Activated CD4-positive, alpha-beta T cell treated with anti-CD3 and anti-CD28 coated beads for 36 hours (primary cell): ENCODE results near the gene PIGQ. TPM values are rescaled to one million over a fixed set of nuclear protein-coding genes. Genes with fewer than 3 reads are reported as not detected.

Source experiments
- ATAC-seq: fragments of 200-7000 bp; cut with Tn5 transposase; one replicate; pipeline ENCODE4 v1.10.0; 2021; ENCODE audit warnings: mild to moderate bottlenecking, moderate library complexity
- CTCF ChIA-PET: fragments of 350-600 bp; sonication (Branson Sonifier 250); formaldehyde crosslinking; loops from one replicate; lab custom pipeline; 2021; ENCODE audit warnings: antibody characterized with exemption; lab: Charles Lee
- POLR2A ChIA-PET: fragments of 350-600 bp; sonication (Branson Sonifier 250); formaldehyde crosslinking; loops from one replicate; lab custom pipeline; 2021; ENCODE audit warnings: antibody characterized with exemption, inconsistent platforms; lab: Charles Lee
- DNase-seq: peaks from one replicate; pipeline ENCODE4 v3.0.0-alpha.2; 2020
- H3K27ac Mint-ChIP-seq: one replicate; pipeline ENCODE4 v1.8.0; 2021; ENCODE audit warnings: mixed read lengths
- H3K27me3 Mint-ChIP-seq: one replicate; pipeline ENCODE4 v1.8.0; 2021; ENCODE audit warnings: mixed read lengths
- H3K36me3 Mint-ChIP-seq: one replicate; pipeline ENCODE4 v1.8.0; 2021; ENCODE audit warnings: low read depth, mixed read lengths
- H3K4me1 Mint-ChIP-seq: one replicate; pipeline ENCODE4 v1.8.0; 2021; ENCODE audit warnings: mixed read lengths
- H3K4me3 Mint-ChIP-seq: one replicate; pipeline ENCODE4 v1.8.0; 2021; ENCODE audit warnings: mild to moderate bottlenecking, moderate library complexity, mixed read lengths
- H3K9me3 Mint-ChIP-seq: one replicate; pipeline ENCODE4 v1.8.0; 2021; ENCODE audit warnings: low read depth, mixed read lengths
- intact Hi-C, 2 experiments: fragments of 100-400 bp; cut with DNase I in 1 of 2; cut with micrococcal nuclease in 1 of 2; formaldehyde crosslinking; loops; one replicate each; pipeline versions ENCODE4 v1.14.2 to v1.15.1; 2022 to 2024; cut with DNase I, micrococcal nuclease
- total RNA-seq, 2 experiments: library from RNA; stranded (reverse); gene quantifications; one replicate each; pipeline ENCODE4 v1.2.3, GENCODE V29; 2021

The PIGQ gene
- total RNA-seq, 2 experiments from 2014 or later: 24.2 to 24.7 TPM

DNA sequence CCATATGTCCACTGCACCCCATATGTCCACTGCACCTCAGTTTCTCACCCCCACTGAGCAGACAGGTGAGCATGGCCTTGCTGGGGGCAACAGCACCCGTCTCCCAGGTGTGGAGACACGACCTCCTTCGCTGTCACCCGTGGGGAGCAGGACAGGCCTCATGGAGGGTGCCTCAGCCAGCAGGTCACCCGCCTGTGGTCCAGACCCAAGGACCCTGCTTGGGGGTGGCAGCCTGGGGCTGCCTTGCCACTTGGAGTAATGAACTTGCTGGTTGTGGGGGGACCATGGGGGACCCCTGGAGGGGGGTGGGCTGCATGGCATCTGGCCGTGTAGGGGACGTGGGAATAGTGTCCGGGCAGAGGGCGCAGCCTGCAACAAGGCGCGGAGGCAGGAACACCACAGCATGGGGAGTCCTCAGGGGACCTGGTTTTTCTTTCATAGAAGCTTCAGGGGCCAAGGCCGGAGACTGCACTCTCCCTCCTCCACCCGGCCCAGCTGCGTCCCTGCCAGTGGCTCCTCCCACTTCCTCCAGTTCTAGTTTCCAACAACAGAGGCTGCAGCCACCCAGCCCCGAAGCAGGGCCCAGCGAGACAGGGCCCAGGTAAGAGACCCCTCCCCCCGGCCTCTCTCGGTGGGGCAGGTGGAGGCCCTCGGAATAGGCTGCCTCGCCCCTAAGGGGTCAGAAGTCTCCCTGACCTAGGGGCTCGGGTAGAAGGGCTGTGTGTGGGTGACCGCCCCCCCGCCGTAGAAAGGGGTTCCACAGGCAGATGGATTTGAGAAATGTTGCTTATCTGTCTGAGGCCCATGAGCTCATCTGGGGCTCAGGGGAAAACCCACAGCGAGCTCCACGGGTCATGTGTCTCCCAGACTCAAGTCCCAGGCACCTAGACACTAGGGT is 3.0 kb upstream of the PIGQ start, which contains the start of gene NHLRC4:
NHLRC4 (plus strand) TSS at position 531 of the 898 bp plus-strand sequence. CDS start 1,043 bp downstream, outside the sequence.
- ATAC-seq (peak; percentile 69), DNase-seq (peak; percentile 76)
- H3K36me3 Mint-ChIP-seq: no peaks in the 10 kb centered on the region
- H3K4me1 Mint-ChIP-seq: peaks cover 25% of the 10 kb centered on the region
- ChIA-PET POLR2A (interaction anchor here (0.8 kb wide), 1 partner anchor 69 kb away, joined by 6 read pairs; no protein-coding TSS in a partner anchor), CTCF (interaction anchor here (0.6 kb wide), 1 partner anchor 14 kb away, joined by 3 read pairs; no protein-coding TSS in a partner anchor)
- H3K27me3 Mint-ChIP-seq: peaks cover 3% of the 10 kb centered on the region
- H3K9me3 Mint-ChIP-seq: no peaks in the 10 kb centered on the region
- peak within 1 kb of the TSS; percentile 72 for H3K27ac Mint-ChIP-seq
- peak within 1 kb of the TSS; percentile 32 for H3K4me3 Mint-ChIP-seq
- intact Hi-C loops: no loop called here

- peak overlapping the region; percentile 32 for H3K4me3 Mint-ChIP-seq
- peak overlapping the region; percentile 72 for H3K27ac Mint-ChIP-seq
- peaks cover 26% of the 10 kb centered on the region for H3K4me1 Mint-ChIP-seq
- POLR2A ChIA-PET: no interaction called here
- H3K27me3 Mint-ChIP-seq: no peaks in the 10 kb centered on the region
- intact Hi-C loops: no loop called here
- H3K36me3 Mint-ChIP-seq: no peaks in the 10 kb centered on the region
- no peaks in the 10 kb centered on the region for H3K9me3 Mint-ChIP-seq
- CTCF ChIA-PET: interaction anchor here (0.6 kb wide), 1 partner anchor 13 kb away, joined by 3 read pairs; no protein-coding TSS in a partner anchor
- DNase-seq (no peak), ATAC-seq (no peak)
Observed at GRCh38 chr16:567373-568256, 2.2 kb upstream of the PIGQ start.

GRCh38 chr16:568401-569258 is 1.1 kb upstream of the PIGQ start:
- CTCF ChIA-PET: no interaction called here
- Mint-ChIP-seq H3K27me3 (no peaks in the 10 kb centered on the region), H3K36me3 (no peaks in the 10 kb centered on the region), H3K4me1 (peaks cover 26% of the 10 kb centered on the region), H3K4me3 (peak overlapping the region; percentile 78), H3K9me3 (no peaks in the 10 kb centered on the region), H3K27ac (peak overlapping the region; percentile 92)
- POLR2A ChIA-PET: no interaction called here
- no peak for ATAC-seq
- intact Hi-C loops: loop anchor here in 1 of 2 experiments (1.0 kb wide), 5 partner anchors 21 to 166 kb away; partner anchors contain the start of genes CAPN15, METTL26 and WDR90
- DNase-seq: no peak

GRCh38 chr16:572865-573650 is 3.3 kb downstream of the PIGQ start:
- intact Hi-C loops: no loop called here
- ATAC-seq (no peak), DNase-seq (no peak)
- Mint-ChIP-seq H3K36me3 (no peaks in the 10 kb centered on the region), H3K4me1 (peaks cover 17% of the 10 kb centered on the region), H3K9me3 (no peaks in the 10 kb centered on the region), H3K4me3 (no peak overlapping the region), H3K27ac (no peak overlapping the region), H3K27me3 (no peaks in the 10 kb centered on the region)
- CTCF ChIA-PET: no interaction called here
- POLR2A ChIA-PET: no interaction called here

DNA sequence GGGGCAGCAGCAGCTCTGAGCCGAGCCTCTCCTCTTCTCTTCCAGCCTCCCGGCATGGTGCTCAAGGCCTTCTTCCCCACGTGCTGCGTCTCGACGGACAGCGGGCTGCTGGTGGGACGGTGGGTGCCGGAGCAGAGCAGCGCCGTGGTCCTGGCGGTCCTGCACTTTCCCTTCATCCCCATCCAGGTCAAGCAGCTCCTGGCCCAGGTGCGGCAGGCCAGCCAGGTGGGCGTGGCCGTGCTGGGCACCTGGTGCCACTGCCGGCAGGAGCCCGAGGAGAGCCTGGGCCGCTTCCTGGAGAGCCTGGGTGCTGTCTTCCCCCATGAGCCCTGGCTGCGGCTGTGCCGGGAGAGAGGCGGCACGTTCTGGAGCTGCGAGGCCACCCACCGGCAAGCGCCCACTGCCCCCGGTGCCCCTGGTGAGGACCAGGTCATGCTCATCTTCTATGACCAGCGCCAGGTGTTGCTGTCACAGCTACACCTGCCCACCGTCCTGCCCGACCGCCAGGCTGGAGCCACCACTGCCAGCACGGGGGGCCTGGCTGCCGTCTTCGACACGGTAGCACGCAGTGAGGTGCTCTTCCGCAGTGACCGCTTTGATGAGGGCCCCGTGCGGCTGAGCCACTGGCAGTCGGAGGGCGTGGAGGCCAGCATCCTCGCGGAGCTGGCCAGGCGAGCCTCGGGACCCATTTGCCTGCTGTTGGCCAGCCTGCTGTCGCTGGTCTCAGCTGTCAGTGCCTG is 4.4 kb downstream of the PIGQ start:
- H3K4me3 Mint-ChIP-seq: no peak overlapping the region
- intact Hi-C loops: no loop called here
- H3K4me1 Mint-ChIP-seq: peaks cover 13% of the 10 kb centered on the region
- H3K27me3 Mint-ChIP-seq: no peaks in the 10 kb centered on the region
- POLR2A ChIA-PET: no interaction called here
- ATAC-seq (no peak), DNase-seq (no peak)
- CTCF ChIA-PET: interaction anchor here (0.6 kb wide), 1 partner anchor 125 kb away, joined by 4 read pairs; no protein-coding TSS in a partner anchor
- H3K36me3 Mint-ChIP-seq: no peaks in the 10 kb centered on the region
- no peak overlapping the region for H3K27ac Mint-ChIP-seq
- no peaks in the 10 kb centered on the region for H3K9me3 Mint-ChIP-seq

- H3K4me3 Mint-ChIP-seq: no peak overlapping the region
- H3K4me1 Mint-ChIP-seq: peaks cover 10% of the 10 kb centered on the region
- intact Hi-C loops: no loop called here
- H3K36me3 Mint-ChIP-seq: no peaks in the 10 kb centered on the region
- DNase-seq (no peak), ATAC-seq (no peak)
- CTCF ChIA-PET: no interaction called here
- H3K27ac Mint-ChIP-seq: no peak overlapping the region
- POLR2A ChIA-PET: no interaction called here
- no peaks in the 10 kb centered on the region for H3K9me3 Mint-ChIP-seq
- H3K27me3 Mint-ChIP-seq: no peaks in the 10 kb centered on the region
Observed at GRCh38 chr16:575354-576196, 5.8 kb downstream of the PIGQ start.

DNA sequence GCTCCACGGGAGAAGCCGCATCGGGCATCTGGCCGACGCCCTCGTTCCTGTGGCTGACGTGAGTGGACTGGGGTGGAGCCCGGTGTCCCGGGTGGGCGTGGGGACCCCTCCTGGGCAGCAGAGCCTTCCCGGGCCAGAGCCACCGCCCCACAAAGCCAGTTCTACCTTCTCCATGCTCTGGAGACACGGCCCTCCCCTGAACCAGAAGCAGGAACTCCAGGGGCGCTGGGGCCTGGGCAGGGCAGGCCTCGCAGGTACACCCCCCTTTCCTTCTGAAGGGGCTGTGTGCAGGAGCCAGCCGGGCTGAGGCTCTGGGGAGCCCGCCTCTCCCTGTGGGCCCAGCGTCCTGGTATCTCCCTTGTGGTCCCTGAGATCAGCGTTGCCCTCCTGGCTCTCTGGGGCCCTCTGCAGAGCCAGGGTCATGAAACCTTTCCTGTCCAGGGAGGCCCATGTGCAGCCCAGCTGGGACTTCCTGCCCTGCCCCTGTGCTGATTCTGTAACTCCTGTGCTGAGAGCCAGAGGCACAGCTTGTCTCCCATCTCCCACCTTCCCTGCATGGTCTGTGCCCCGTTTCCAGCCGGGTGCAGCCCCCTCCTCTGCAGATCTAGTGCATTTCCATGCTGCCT is 6.5 kb downstream of the PIGQ start:
- H3K4me3 Mint-ChIP-seq: no peak overlapping the region
- intact Hi-C loops: no loop called here
- ChIA-PET POLR2A (no interaction called here), CTCF (interaction anchor here (0.6 to 0.7 kb wide), 2 partner anchors 33 to 248 kb away, joined by 3 to 4 read pairs; no protein-coding TSS in a partner anchor)
- H3K9me3 Mint-ChIP-seq: no peaks in the 10 kb centered on the region
- no peaks in the 10 kb centered on the region for H3K36me3 Mint-ChIP-seq
- peaks cover 4% of the 10 kb centered on the region for H3K4me1 Mint-ChIP-seq
- DNase-seq (no peak), ATAC-seq (no peak)
- no peaks in the 10 kb centered on the region for H3K27me3 Mint-ChIP-seq
- no peak overlapping the region for H3K27ac Mint-ChIP-seq

- POLR2A ChIA-PET: no interaction called here
- DNase-seq (no peak), ATAC-seq (no peak)
- Mint-ChIP-seq H3K36me3 (no peaks in the 10 kb centered on the region), H3K4me1 (no peaks in the 10 kb centered on the region), H3K27ac (no peak overlapping the region), H3K27me3 (no peaks in the 10 kb centered on the region), H3K4me3 (no peak overlapping the region), H3K9me3 (no peaks in the 10 kb centered on the region)
- intact Hi-C loops: no loop called here
- CTCF ChIA-PET: interaction anchor here (0.6 to 0.7 kb wide), 2 partner anchors 32 to 248 kb away, joined by 3 to 4 read pairs; no protein-coding TSS in a partner anchor
Observed at GRCh38 chr16:576823-577201, 7.0 kb downstream of the PIGQ start.

DNA sequence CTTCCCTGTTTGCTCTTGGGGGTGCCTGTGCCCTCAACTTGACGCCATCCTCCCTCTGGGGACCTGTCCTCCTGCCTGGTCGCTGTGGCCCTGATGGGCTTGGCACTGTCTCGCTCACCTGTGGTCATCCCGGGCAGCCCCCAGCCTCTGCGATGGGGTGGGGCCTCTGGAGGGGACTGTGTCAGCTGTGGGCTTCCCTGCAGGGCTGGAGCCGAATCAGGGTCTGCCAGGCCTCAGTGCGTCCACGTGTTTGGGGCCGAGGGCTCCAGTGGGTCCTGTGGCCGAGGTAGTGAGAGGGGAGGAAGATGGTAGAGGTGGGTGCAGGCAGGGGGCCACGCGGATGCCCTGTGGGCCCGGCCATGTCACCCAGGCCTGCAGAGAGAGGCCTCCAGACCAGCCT is 8.0 kb downstream of the PIGQ start:
- no peak overlapping the region for H3K27ac Mint-ChIP-seq
- ChIA-PET CTCF (no interaction called here), POLR2A (no interaction called here)
- no peaks in the 10 kb centered on the region for H3K36me3 Mint-ChIP-seq
- ATAC-seq (no peak), DNase-seq (no peak)
- no peaks in the 10 kb centered on the region for H3K27me3 Mint-ChIP-seq
- H3K4me1 Mint-ChIP-seq: no peaks in the 10 kb centered on the region
- H3K9me3 Mint-ChIP-seq: no peaks in the 10 kb centered on the region
- H3K4me3 Mint-ChIP-seq: no peak overlapping the region
- intact Hi-C loops: loop anchor here (2.0 kb wide), 2 partner anchors 33 to 91 kb away; partner anchors contain the start of gene RHOT2 (in 1 of the 2)
